Endodermal cell (in vitro differentiated cells): ENCODE measurements around the gene KMT2C. TPM values are rescaled to one million over a fixed set of nuclear protein-coding genes. Genes with fewer than 3 reads are reported as not detected.

Source experiments
- DNase-seq: peaks from one replicate; pipeline ENCODE4 v3.0.0-alpha.2; 2017
- H3K27ac ChIP-seq: 2 replicates; pipeline ENCODE4 v1.5.1; 2013; ENCODE audit warnings: mild to moderate bottlenecking, low read depth, low read length, moderate library complexity
- H3K27me3 ChIP-seq: 2 replicates; pipeline ENCODE4 v1.6.1; 2013; ENCODE audit warnings: mild to moderate bottlenecking, low read length, moderate library complexity; ENCODE audit not compliant: insufficient read depth, control insufficient read depth, poor library complexity, severe bottlenecking
- H3K36me3 ChIP-seq: 2 replicates; pipeline ENCODE4 v1.7.0; 2013; ENCODE audit warnings: mild to moderate bottlenecking, low read length, moderate library complexity; ENCODE audit not compliant: control insufficient read depth, insufficient read depth
- H3K4me1 ChIP-seq: one replicate; pipeline ENCODE4 v1.7.0; 2013; ENCODE audit warnings: low read length; ENCODE audit not compliant: control insufficient read depth, insufficient read depth
- H3K4me3 ChIP-seq: 2 replicates; pipeline ENCODE4 v1.5.1; 2013; ENCODE audit warnings: mild to moderate bottlenecking, low read length, moderate library complexity
- H3K9ac ChIP-seq: 2 replicates; pipeline ENCODE4 v1.6.1; 2013; ENCODE audit warnings: mild to moderate bottlenecking, low read length, moderate library complexity; ENCODE audit not compliant: poor library complexity, severe bottlenecking; ENCODE audit errors: extremely low read depth
- H3K9me3 ChIP-seq: 2 replicates; pipeline ENCODE4 v1.6.1; 2013; ENCODE audit warnings: mild to moderate bottlenecking, low read length, moderate library complexity; ENCODE audit not compliant: control insufficient read depth
- H3K27ac Mint-ChIP-seq: 2 replicates; pipeline ENCODE4 v1.8.0; 2020; ENCODE audit warnings: mixed read lengths
- H3K27me3 Mint-ChIP-seq: 2 replicates; pipeline ENCODE4 v1.8.0; 2021; ENCODE audit warnings: mild to moderate bottlenecking, mixed read lengths; ENCODE audit not compliant: insufficient read depth
- H3K36me3 Mint-ChIP-seq: 2 replicates; pipeline ENCODE4 v1.8.0; 2020; ENCODE audit warnings: low read depth, mixed read lengths
- H3K4me1 Mint-ChIP-seq: 2 replicates; pipeline ENCODE4 v1.8.0; 2020; ENCODE audit warnings: mixed read lengths
- H3K4me3 Mint-ChIP-seq: 2 replicates; pipeline ENCODE4 v1.8.0; 2020; ENCODE audit warnings: mild to moderate bottlenecking, moderate library complexity, mixed read lengths
- H3K9me3 Mint-ChIP-seq: 2 replicates; pipeline ENCODE4 v1.8.0; 2020; ENCODE audit warnings: mild to moderate bottlenecking, mixed read lengths
- WGBS, 2 experiments: methylation state at CpG; one replicate each; pipeline versions ENCODE4 v1.1.5 to v1.1.7; 2013; ENCODE audit warnings: missing lambda C conversion rate in 2 of 2, mixed read lengths in 1 of 2; ENCODE audit not compliant: insufficient coverage in 1 of 2, insufficient read length in 1 of 2; 5-methylcytosine and 5-hydroxymethylcytosine counted together
- total RNA-seq, 2 donors: library from RNA; stranded (reverse); fragmentation: NEBNext Ultra II Directional in 1 of 2; extraction: Animal tissue kit (Norgen Biotek cat#: 25700) in 1 of 2; gene quantifications; 2 replicates in 1 of 2; 3 replicates in 1 of 2; pipeline ENCODE4 v1.2.1, GENCODE V29; 2021
- TF ChIP-seq, protein P1 (sequence below): fragments of 200-600 bp; sonication (generic); conservative IDR thresholded peaks from 2 replicates; pipeline ENCODE4 v1.5.0; 2021; ENCODE audit warnings: antibody characterized with exemption, mild to moderate bottlenecking

Gene KMT2C
- total RNA-seq, 2 donors from 2014 or later, result 54.3 to 60.6 TPM

DNA sequence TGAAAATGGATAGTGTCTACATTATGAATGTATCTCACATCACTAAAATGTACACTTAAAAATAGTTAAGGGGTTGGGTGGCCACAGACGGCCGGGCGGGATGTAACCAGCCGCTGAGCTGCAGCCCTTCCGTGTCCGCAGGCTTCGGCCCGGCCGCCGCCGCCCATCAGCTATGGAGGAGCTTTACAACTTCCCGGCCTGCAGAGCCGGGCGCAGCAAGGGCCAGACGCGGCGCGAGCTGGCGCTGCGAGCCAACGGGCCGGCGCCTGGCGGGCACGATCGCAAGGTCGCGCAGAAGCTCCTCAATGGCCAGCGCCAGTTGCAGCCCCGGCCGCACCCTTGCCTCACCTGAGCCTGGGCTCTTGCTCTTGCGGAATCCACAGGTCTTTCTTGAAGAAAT lies 69.1 kb downstream of the KMT2C start:
- Mint-ChIP-seq H3K36me3 (peaks cover 10% of the 10 kb centered on the region), H3K9me3 (no peaks in the 10 kb centered on the region), H3K27me3 (no peaks in the 10 kb centered on the region), H3K4me1 (peaks cover 38% of the 10 kb centered on the region), H3K27ac (no peak overlapping the region), H3K4me3 (no peak overlapping the region)
- no peak for DNase-seq
- TF ChIP-seq, protein P1, sequence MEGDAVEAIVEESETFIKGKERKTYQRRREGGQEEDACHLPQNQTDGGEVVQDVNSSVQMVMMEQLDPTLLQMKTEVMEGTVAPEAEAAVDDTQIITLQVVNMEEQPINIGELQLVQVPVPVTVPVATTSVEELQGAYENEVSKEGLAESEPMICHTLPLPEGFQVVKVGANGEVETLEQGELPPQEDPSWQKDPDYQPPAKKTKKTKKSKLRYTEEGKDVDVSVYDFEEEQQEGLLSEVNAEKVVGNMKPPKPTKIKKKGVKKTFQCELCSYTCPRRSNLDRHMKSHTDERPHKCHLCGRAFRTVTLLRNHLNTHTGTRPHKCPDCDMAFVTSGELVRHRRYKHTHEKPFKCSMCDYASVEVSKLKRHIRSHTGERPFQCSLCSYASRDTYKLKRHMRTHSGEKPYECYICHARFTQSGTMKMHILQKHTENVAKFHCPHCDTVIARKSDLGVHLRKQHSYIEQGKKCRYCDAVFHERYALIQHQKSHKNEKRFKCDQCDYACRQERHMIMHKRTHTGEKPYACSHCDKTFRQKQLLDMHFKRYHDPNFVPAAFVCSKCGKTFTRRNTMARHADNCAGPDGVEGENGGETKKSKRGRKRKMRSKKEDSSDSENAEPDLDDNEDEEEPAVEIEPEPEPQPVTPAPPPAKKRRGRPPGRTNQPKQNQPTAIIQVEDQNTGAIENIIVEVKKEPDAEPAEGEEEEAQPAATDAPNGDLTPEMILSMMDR, result no peak
- no peaks in the 10 kb centered on the region for H3K9me3 ChIP-seq
- no peaks in the 10 kb centered on the region for H3K36me3 ChIP-seq
- H3K27ac ChIP-seq, result no peak overlapping the region
- 98 to 100% methylated on average over 11 to 32 of the region's 32 CpGs for WGBS, 2 experiments
- no peak overlapping the region for H3K9ac ChIP-seq
- H3K4me1 ChIP-seq, result no peaks in the 10 kb centered on the region
- no peak overlapping the region for H3K4me3 ChIP-seq
- H3K27me3 ChIP-seq, result no peaks in the 10 kb centered on the region

DNA sequence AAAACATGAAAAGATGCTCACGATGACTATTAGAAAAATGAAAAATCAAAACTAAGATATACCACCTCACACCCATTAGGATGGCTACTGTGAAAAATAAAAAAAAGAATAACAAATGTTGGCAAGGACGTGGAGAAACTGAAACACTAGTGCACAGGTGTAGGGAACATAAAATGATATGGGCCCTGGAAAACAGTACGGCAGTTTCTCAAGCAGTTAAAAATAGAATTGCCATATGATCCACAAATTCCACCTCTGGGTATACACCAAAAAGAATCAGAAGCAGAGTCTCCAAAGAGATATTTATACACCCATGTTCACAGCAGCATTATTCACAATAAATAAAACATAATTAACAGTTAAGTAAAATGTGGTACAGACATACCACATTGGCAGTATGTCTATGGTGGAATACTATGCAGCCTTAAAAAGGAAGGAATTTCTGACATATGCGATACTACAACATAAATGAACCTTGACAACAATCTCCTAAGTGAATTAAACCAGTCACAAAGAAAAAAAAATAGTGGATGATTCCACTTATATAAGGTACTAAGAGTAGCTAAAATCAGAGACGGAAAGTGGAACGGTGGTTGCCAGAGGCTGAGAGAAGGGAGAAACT lies 69.7 kb downstream of the KMT2C start:
- no peak overlapping the region for H3K4me3 Mint-ChIP-seq
- H3K27ac Mint-ChIP-seq, result no peak overlapping the region

DNA sequence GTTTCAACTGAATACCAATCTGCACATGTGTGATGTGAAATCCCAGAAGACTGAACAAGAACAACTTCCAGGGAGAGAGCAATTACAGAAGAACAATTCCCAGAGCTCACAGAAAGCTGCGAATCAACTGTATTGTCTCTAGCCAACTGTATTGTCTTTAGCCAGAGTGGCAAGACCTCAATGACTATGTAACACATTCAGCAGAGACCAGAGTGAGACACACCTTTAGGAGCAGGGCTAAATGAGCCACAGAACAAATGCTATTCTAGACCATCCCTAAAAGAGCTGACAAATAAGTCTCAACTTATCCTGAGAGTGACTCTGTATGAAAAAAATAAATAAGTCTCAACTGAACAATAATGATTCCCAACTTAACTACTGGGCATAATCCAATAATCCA lies 72.0 kb downstream of the KMT2C start:
- Histone ChIP-seq H3K4me3 (no peak overlapping the region), H3K27me3 (no peaks in the 10 kb centered on the region), H3K4me1 (no peaks in the 10 kb centered on the region), H3K9me3 (no peaks in the 10 kb centered on the region), H3K36me3 (no peaks in the 10 kb centered on the region), H3K9ac (no peak overlapping the region), H3K27ac (no peak overlapping the region)
- no peaks in the 10 kb centered on the region for H3K9me3 Mint-ChIP-seq
- no peak for DNase-seq
- H3K27me3 Mint-ChIP-seq, result no peaks in the 10 kb centered on the region
- 77 to 86% methylated on average over 1 of the region's 1 CpG for WGBS, 2 experiments
- peak overlapping the region; percentile 29 for H3K27ac Mint-ChIP-seq
- peaks cover 29% of the 10 kb centered on the region for H3K4me1 Mint-ChIP-seq
- H3K4me3 Mint-ChIP-seq, result no peak overlapping the region
- H3K36me3 Mint-ChIP-seq, result peaks cover 9% of the 10 kb centered on the region
- TF ChIP-seq, protein P1, result no peak

More for the DNA sequence above, 69.7 kb downstream of the KMT2C start:
- WGBS, 2 experiments, result 95 to 100% methylated on average over 1 to 5 of the region's 6 CpGs
- Mint-ChIP-seq H3K27me3 (no peaks in the 10 kb centered on the region), H3K4me1 (peaks cover 38% of the 10 kb centered on the region), H3K36me3 (peaks cover 10% of the 10 kb centered on the region), H3K9me3 (no peaks in the 10 kb centered on the region)
- DNase-seq, result no peak
- Histone ChIP-seq H3K27ac (no peak overlapping the region), H3K9me3 (no peaks in the 10 kb centered on the region), H3K4me3 (no peak overlapping the region), H3K36me3 (no peaks in the 10 kb centered on the region), H3K4me1 (no peaks in the 10 kb centered on the region), H3K9ac (no peak overlapping the region), H3K27me3 (no peaks in the 10 kb centered on the region)
- TF ChIP-seq, protein P1, result no peak
